ENCODE measurements around the gene ANKRD34B.

- TF ChIP-seq, protein P1, sequence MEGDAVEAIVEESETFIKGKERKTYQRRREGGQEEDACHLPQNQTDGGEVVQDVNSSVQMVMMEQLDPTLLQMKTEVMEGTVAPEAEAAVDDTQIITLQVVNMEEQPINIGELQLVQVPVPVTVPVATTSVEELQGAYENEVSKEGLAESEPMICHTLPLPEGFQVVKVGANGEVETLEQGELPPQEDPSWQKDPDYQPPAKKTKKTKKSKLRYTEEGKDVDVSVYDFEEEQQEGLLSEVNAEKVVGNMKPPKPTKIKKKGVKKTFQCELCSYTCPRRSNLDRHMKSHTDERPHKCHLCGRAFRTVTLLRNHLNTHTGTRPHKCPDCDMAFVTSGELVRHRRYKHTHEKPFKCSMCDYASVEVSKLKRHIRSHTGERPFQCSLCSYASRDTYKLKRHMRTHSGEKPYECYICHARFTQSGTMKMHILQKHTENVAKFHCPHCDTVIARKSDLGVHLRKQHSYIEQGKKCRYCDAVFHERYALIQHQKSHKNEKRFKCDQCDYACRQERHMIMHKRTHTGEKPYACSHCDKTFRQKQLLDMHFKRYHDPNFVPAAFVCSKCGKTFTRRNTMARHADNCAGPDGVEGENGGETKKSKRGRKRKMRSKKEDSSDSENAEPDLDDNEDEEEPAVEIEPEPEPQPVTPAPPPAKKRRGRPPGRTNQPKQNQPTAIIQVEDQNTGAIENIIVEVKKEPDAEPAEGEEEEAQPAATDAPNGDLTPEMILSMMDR (IDR thresholded peaks at IDR 0.05), result no peak
- no peak for TF ChIP-seq EP300 (IDR thresholded peaks at IDR 0.05)
These were observed 14.7 kb upstream of the ANKRD34B start for GRCh38 chr5:80584770-80585169.

Measured in sigmoid colon (tissue), 4 donors.